Mucosa of gallbladder (tissue), 1 donor: ENCODE data around the gene HOATZ. TPM values are rescaled to one million over a fixed set of nuclear protein-coding genes. Genes with fewer than 3 reads are reported as not detected.

Source experiments
- DNase-seq: peaks from one replicate; pipeline ENCODE4 v3.0.0-alpha.2; 2020; ENCODE audit warnings: low spot score
- total RNA-seq: library from RNA; stranded (reverse); gene quantifications from one replicate; pipeline ENCODE4 v1.2.1, GENCODE V29; 2021
- donor health status: DM: no; HTN: no; CAD: no.

Gene HOATZ
- total RNA-seq, 1 donor from 2014 or later = not detected

DNA sequence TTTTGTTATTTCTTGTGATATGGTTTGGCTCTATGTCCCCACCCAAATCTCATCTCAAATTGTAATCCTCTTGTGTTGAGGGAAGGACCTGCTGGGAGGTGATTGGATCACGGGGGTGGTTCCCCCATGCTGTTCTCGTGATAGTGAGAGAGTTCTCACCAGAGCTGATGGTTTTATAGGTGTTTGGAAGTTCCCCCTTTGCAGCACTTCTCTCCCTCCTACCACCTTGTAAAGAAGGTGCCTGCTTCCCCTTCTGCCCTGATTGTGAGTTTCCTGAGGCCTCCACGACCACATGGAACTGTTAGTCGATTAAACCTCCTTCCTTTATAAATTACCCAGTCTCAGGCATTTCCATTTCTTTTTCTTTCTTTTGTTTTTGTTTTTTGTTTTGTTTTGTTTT lies 63.2 kb downstream of the HOATZ start:
- DNase-seq = no peak

DNA sequence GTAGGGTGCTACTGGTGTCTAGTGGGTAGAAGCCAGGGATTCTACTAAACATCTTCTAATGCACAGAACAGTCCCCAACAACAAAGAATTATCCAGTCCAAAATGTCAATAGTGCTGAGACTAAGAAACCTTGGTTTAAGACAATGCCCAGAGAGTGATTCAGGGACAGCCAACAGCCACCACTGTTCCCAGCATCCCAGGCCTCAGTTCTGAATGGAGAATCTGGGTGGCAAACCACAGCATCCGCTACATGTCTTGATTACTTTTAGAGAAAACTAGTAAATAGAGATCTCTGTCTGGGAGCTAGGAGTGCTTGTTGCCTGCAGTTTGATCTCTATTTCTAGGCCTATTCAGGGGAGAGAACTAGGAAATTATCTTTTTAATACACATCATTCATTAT lies 66.8 kb downstream of the HOATZ start:
- no peak for DNase-seq

DNA sequence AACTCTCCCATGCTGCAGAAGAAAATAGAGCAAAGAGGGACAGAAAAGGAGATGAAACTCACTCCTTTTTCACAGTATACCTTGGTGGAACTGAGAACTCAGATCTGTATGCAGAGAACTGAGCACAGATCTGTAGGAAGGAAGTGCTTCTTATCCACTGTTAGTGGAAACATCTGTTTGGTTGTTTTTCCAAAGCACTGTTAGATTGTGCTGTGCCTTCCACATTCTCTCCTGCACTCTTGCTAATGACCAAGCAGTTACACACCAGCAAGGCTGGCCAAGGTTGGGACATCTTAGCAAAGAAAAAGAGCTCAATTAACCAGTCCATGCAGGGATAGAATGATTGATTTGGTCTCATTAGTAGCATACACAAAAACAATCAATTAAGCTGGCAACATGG lies 67.6 kb downstream of the HOATZ start:
- no peak for DNase-seq

DNA sequence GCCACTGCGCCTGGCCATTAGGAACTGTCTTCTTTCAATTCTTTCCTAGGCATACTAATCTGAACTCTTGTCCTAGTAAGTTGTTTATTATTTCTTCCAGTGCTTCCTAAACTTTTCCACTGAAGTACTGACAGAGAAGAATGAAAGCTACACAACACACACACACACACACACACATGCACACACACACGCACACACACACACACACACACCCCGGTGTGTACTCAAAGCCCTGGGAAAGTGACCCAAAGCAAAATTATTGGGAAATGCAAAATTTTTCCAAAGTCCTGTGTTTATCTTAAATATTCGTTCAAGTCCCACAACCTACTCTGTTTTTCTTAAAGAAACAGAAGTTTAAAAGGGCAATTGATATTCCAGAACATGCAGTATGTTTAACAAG lies 68.3 kb downstream of the HOATZ start:
- no peak for DNase-seq

DNA sequence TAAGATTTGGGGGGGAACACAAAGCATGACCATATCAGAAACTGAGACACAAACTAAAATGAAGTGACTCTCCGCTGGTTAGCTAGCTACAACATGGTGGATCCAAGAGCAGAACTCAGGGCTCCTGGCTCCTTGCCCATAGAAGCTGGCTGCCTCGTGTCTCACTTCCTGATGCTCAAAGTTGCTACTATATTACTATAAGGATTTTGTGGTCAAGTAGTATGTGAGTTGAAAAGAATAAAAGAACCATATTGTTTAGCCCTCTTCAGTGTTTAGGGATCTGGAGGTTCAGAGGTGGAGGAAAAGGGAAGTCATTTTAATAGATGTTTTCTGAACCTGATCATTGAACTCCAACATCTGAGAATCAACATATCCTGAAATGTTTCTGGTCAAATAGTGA lies 70.8 kb downstream of the HOATZ start:
- no peak for DNase-seq

DNA sequence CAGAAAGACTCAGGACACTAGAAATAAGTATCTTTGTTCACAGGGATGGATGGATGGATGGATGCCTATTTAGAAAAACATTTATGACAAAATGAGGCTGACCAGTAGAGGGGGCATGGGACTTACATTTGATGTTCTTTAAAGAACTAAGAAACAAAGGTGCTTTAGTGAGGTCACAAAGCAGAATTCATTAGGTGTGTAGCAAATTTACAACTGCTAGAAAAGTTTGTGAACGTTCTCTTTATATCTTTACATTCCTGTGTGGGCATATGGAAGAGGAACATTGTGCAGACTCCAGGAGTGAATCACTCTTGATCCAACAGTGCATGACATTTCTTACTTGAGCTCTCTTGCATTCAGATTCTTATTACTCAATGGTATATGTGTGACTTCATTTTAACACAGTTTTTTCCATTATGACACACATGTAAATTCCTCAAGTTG lies 71.8 kb downstream of the HOATZ start:
- peak; percentile 42 for DNase-seq

Other genes starting within 250 kb of the HOATZ start
- 14.0 TPM for gene POU2AF3, start 216.2 kb upstream of the HOATZ start, total RNA-seq
- gene POU2AF1, start 135.5 kb upstream of the HOATZ start, total RNA-seq = 12.9 TPM
- gene BTG4, start 2.4 kb upstream of the HOATZ start, total RNA-seq = not detected
- gene LAYN, start 25.9 kb downstream of the HOATZ start, total RNA-seq = 20.5 TPM
- gene SIK2, start 87.7 kb downstream of the HOATZ start, total RNA-seq = 27.6 TPM